Measurements from ENCODE around the gene CCL18. TPM values are rescaled to one million over a fixed set of nuclear protein-coding genes. Genes with fewer than 3 reads are reported as not detected.
"Not testable (repeated sequence)": the region's sequence is repeated elsewhere in the genome, so short reads cannot be mapped to it uniquely, and the experiment has no call there.

The CCL18 gene
- total RNA-seq (not detected in 2 replicates), polyA plus RNA-seq (not detected in 2 replicates), polyA minus RNA-seq (not detected in 2 replicates)
- total RNA-seq (2013), result not detected

- Histone ChIP-seq H3K36me3 (replicated peaks in 1 of 2; ENCODE audit: control extremely low read depth in 1 of 2, control insufficient read depth in 1 of 2, extremely low read depth in 1 of 2, insufficient read depth in 2 of 2, low read length in 1 of 2) (no peaks in the 10 kb centered on the region), H3K9ac (ENCODE audit: low read length) (no peak within 1 kb of the TSS), H3K4me2 (replicated peaks; ENCODE audit: low read depth, low read length, poor library complexity, severe bottlenecking) (no peak within 1 kb of the TSS), H3K79me2 (ENCODE audit: control insufficient read depth, insufficient read depth, low read length) (no peaks in the 10 kb centered on the region), H4K20me1 (ENCODE audit: control insufficient read depth, insufficient read depth, low read length, poor library complexity, severe bottlenecking) (no peaks in the 10 kb centered on the region), H3K27me3 (replicated peaks in 1 of 4; ENCODE audit: control extremely low read depth in 1 of 4, control insufficient read depth in 3 of 4, insufficient read depth in 4 of 4, low read length in 3 of 4) (peaks cover 0 to 4% (median 0%) of the 10 kb centered on the region in 4 experiments), H3K4me3 (ENCODE audit: control extremely low read depth in 1 of 5, extremely low read depth in 1 of 5, insufficient read depth in 1 of 5, low read depth in 2 of 5, low read length in 4 of 5) (no peak within 1 kb of the TSS), H3K9me3 (ENCODE audit: control extremely low read depth in 1 of 3, control insufficient read depth in 2 of 3, insufficient read depth in 1 of 3, low read length in 2 of 3) (peaks cover 0 to 4% (median 0%) of the 10 kb centered on the region in 3 donors), H2AFZ (ENCODE audit: insufficient read depth, low read depth, low read length, poor library complexity, severe bottlenecking) (no peak within 1 kb of the TSS), H3K4me1 (ENCODE audit: control insufficient read depth in 2 of 2, insufficient read depth in 2 of 2, low read length in 2 of 2) (peaks cover 0 to 3% of the 10 kb centered on the region in 2 donors), H3K27ac (ENCODE audit: low read length in 2 of 2) (no peak within 1 kb of the TSS)
- no peak for ATAC-seq (ENCODE audit: low read depth)
- no peak within 1 kb of the TSS for H3K27ac Mint-ChIP-seq
- POLR2A ChIA-PET, result no interaction called here
- no peak for TF ChIP-seq CTCF (IDR thresholded peaks at IDR 0.05)
- TF ChIP-seq EZH2 (IDR thresholded peaks at IDR 0.05; ENCODE audit: borderline replicate concordance, insufficient read depth, low read depth, low read length, poor library complexity, severe bottlenecking), result no peak
- no peak within 1 kb of the TSS for H3K4me3 Mint-ChIP-seq
- CTCF ChIA-PET, result interaction anchor here (1.0 to 1.3 kb wide), 2 partner anchors 9 to 88 kb away, joined by 3 read pairs; no protein-coding TSS in a partner anchor
- peaks cover 5% of the 10 kb centered on the region for H3K27me3 Mint-ChIP-seq
- DNase-seq, result no peak
- WGBS (ENCODE audit: insufficient coverage), result 90% methylated on average over 4 of the region's 5 CpGs
- intact Hi-C loops (cut with micrococcal nuclease), result no loop called here
- no peaks in the 10 kb centered on the region for H3K9me3 Mint-ChIP-seq (ENCODE audit: insufficient read depth)
- H3K4me1 Mint-ChIP-seq, result peaks cover 9% of the 10 kb centered on the region
Measured at GRCh38 chr17:36063786-36064541, at the start of gene CCL18. Gene CCL18 (plus strand): TSS chr17:36064272. CDS start chr17:36064343, 71 bp downstream.

GRCh38 chr17:36014946-36015345, 49.1 kb upstream of the CCL18 start:
- Mint-ChIP-seq H3K4me1 (peaks cover 14% of the 10 kb centered on the region), H3K9me3 (ENCODE audit: insufficient read depth) (no peaks in the 10 kb centered on the region), H3K27ac (no peak overlapping the region), H3K4me3 (no peak overlapping the region), H3K27me3 (peaks cover 6% of the 10 kb centered on the region)
- Histone ChIP-seq H3K79me2 (ENCODE audit: control insufficient read depth, insufficient read depth, low read length) (no peaks in the 10 kb centered on the region), H3K9me3 (ENCODE audit: control extremely low read depth in 1 of 3, control insufficient read depth in 2 of 3, insufficient read depth in 1 of 3, low read length in 2 of 3) (peaks cover 0 to 22% (median 0%) of the 10 kb centered on the region in 3 donors), H3K4me3 (ENCODE audit: control extremely low read depth in 1 of 5, extremely low read depth in 1 of 5, insufficient read depth in 1 of 5, low read depth in 2 of 5, low read length in 4 of 5) (no peak overlapping the region), H3K27ac (ENCODE audit: low read length in 2 of 2) (no peak overlapping the region), H3K4me2 (replicated peaks; ENCODE audit: low read depth, low read length, poor library complexity, severe bottlenecking) (no peak overlapping the region), H2AFZ (ENCODE audit: insufficient read depth, low read depth, low read length, poor library complexity, severe bottlenecking) (no peak overlapping the region), H3K9ac (ENCODE audit: low read length) (no peak overlapping the region), H3K27me3 (replicated peaks in 1 of 4; ENCODE audit: control extremely low read depth in 1 of 4, control insufficient read depth in 3 of 4, insufficient read depth in 4 of 4, low read length in 3 of 4) (no peaks in the 10 kb centered on the region), H3K4me1 (ENCODE audit: control insufficient read depth in 2 of 2, insufficient read depth in 2 of 2, low read length in 2 of 2) (peaks cover 12 to 15% of the 10 kb centered on the region in 2 donors), H4K20me1 (ENCODE audit: control insufficient read depth, insufficient read depth, low read length, poor library complexity, severe bottlenecking) (no peaks in the 10 kb centered on the region), H3K36me3 (replicated peaks in 1 of 2; ENCODE audit: control extremely low read depth in 1 of 2, control insufficient read depth in 1 of 2, extremely low read depth in 1 of 2, insufficient read depth in 2 of 2, low read length in 1 of 2) (no peaks in the 10 kb centered on the region)
- intact Hi-C loops (cut with micrococcal nuclease), result no loop called here
- TF ChIP-seq EZH2 (IDR thresholded peaks at IDR 0.05; ENCODE audit: borderline replicate concordance, insufficient read depth, low read depth, low read length, poor library complexity, severe bottlenecking) (no peak), CTCF (IDR thresholded peaks at IDR 0.05) (no peak)
- ChIA-PET POLR2A (no interaction called here), CTCF (no interaction called here)
- no peak for DNase-seq
- no CpG with 5 or more reads among the region's 5 CpGs for WGBS (ENCODE audit: insufficient coverage)
- no peak for ATAC-seq (ENCODE audit: low read depth)

- H3K4me1 Mint-ChIP-seq, result peaks cover 14% of the 10 kb centered on the region
- H3K27me3 ChIP-seq (replicated peaks in 1 of 4; ENCODE audit: control extremely low read depth in 1 of 4, control insufficient read depth in 3 of 4, insufficient read depth in 4 of 4, low read length in 3 of 4); H3K9ac ChIP-seq (ENCODE audit: low read length); H3K36me3 ChIP-seq (replicated peaks in 1 of 2; ENCODE audit: control extremely low read depth in 1 of 2, control insufficient read depth in 1 of 2, extremely low read depth in 1 of 2, insufficient read depth in 2 of 2, low read length in 1 of 2); H3K27me3 Mint-ChIP-seq; intact Hi-C loops (cut with micrococcal nuclease); POLR2A ChIA-PET; H4K20me1 ChIP-seq (ENCODE audit: control insufficient read depth, insufficient read depth, low read length, poor library complexity, severe bottlenecking); H2AFZ ChIP-seq (ENCODE audit: insufficient read depth, low read depth, low read length, poor library complexity, severe bottlenecking); H3K79me2 ChIP-seq (ENCODE audit: control insufficient read depth, insufficient read depth, low read length); H3K4me2 ChIP-seq (replicated peaks; ENCODE audit: low read depth, low read length, poor library complexity, severe bottlenecking); H3K4me3 Mint-ChIP-seq; ATAC-seq (ENCODE audit: low read depth); H3K27ac ChIP-seq (ENCODE audit: low read length in 2 of 2); H3K4me3 ChIP-seq (ENCODE audit: control extremely low read depth in 1 of 5, extremely low read depth in 1 of 5, insufficient read depth in 1 of 5, low read depth in 2 of 5, low read length in 4 of 5); H3K9me3 Mint-ChIP-seq (ENCODE audit: insufficient read depth); H3K27ac Mint-ChIP-seq; DNase-seq: not testable (repeated sequence)
- Histone ChIP-seq H3K4me1 (ENCODE audit: control insufficient read depth in 2 of 2, insufficient read depth in 2 of 2, low read length in 2 of 2) (peaks cover 12 to 15% of the 10 kb centered on the region in 2 donors), H3K9me3 (ENCODE audit: control extremely low read depth in 1 of 3, control insufficient read depth in 2 of 3, insufficient read depth in 1 of 3, low read length in 2 of 3) (peaks cover 0 to 17% (median 0%) of the 10 kb centered on the region in 3 donors)
- CTCF ChIA-PET, result interaction anchor here (3.2 kb wide), 1 partner anchor 133 kb away, joined by 17 read pairs; no protein-coding TSS in a partner anchor
- WGBS (ENCODE audit: insufficient coverage), result 100% methylated on average over 2 of the region's 4 CpGs
Measured at GRCh38 chr17:36015895-36016294, 48.2 kb upstream of the CCL18 start.

Measured in B cell (primary cell).